Small intestine (tissue), 7 donors: ENCODE results near the gene FOXP3. TPM values are rescaled to one million over a fixed set of nuclear protein-coding genes. Genes with fewer than 3 reads are reported as not detected.

Experiments used
- DNase-seq, 2 donors: peaks; one replicate each; pipeline versions ENCODE4 v3.0.0 to v3.0.0-alpha.2; 2013
- FAIRE-seq: peaks from 2 replicates; lab custom pipeline; 2012; peaks lifted over from hg19 to GRCh38; lab: Jason Lieb, UNC
- H3K27ac ChIP-seq, 3 donors: one replicate each; pipeline ENCODE4 v1.5.1; 2013; ENCODE audit warnings: low read length in 2 of 3, mild to moderate bottlenecking in 2 of 3, control low read depth in 1 of 3, inconsistent platforms in 1 of 3, low read depth in 1 of 3, moderate library complexity in 1 of 3
- H3K27me3 ChIP-seq, 3 donors: one replicate each; pipeline ENCODE4 v1.6.1; 2013; ENCODE audit warnings: low read length in 3 of 3, inconsistent platforms in 1 of 3; ENCODE audit not compliant: control insufficient read depth in 3 of 3, insufficient read depth in 3 of 3
- H3K36me3 ChIP-seq, 3 donors: one replicate each; pipeline ENCODE4 v1.6.1; 2013; ENCODE audit warnings: low read length in 3 of 3, inconsistent platforms in 1 of 3, low read depth in 1 of 3, mild to moderate bottlenecking in 1 of 3, moderate library complexity in 1 of 3; ENCODE audit not compliant: control insufficient read depth in 3 of 3, insufficient read depth in 2 of 3
- H3K4me1 ChIP-seq, 3 donors: one replicate each; pipeline ENCODE4 v1.6.1; 2013; ENCODE audit warnings: low read length in 2 of 3, inconsistent platforms in 1 of 3, low read depth in 1 of 3, mild to moderate bottlenecking in 1 of 3, moderate library complexity in 1 of 3; ENCODE audit not compliant: control insufficient read depth in 3 of 3, insufficient read depth in 2 of 3
- H3K4me3 ChIP-seq, 3 donors: one replicate each; pipeline ENCODE4 v1.5.1; 2013; ENCODE audit warnings: low read length in 3 of 3, control low read depth in 1 of 3, inconsistent platforms in 1 of 3, low read depth in 1 of 3, mild to moderate bottlenecking in 1 of 3, moderate library complexity in 1 of 3
- H3K9me3 ChIP-seq, 2 donors: one replicate each; pipeline ENCODE4 v1.6.1; 2013; ENCODE audit warnings: low read depth in 1 of 2, low read length in 1 of 2; ENCODE audit not compliant: control insufficient read depth in 2 of 2, insufficient read depth in 1 of 2
- WGBS, 3 donors: extraction: QIAGEN DNeasy Blood & Tissue Kit; methylation state at CpG; one replicate each; pipeline ENCODE4 v1.1.7; 2013; 5-methylcytosine and 5-hydroxymethylcytosine counted together
- polyA plus RNA-seq, 4 donors: library from polyadenylated mRNA; stranded (reverse) in 3 of 4; unstranded in 1 of 4; fragments of 200-250 nt in 3 of 4; fragments of 120-200 nt in 1 of 4; gene quantifications; one replicate each; pipeline versions ENCODE4 v1.2.1 to v1.2.3, GENCODE V29; 2013
- donor health status: healthy with polysubstance abuse.
- donor health status: control.
- donor health status: control.
- donor health status: Bipolar disorder and iron deficiency.
- donor health status: healthy.

FOXP3 gene
- polyA plus RNA-seq, 4 donors, result 0.31 to 0.47 TPM; not detected in 2

DNA sequence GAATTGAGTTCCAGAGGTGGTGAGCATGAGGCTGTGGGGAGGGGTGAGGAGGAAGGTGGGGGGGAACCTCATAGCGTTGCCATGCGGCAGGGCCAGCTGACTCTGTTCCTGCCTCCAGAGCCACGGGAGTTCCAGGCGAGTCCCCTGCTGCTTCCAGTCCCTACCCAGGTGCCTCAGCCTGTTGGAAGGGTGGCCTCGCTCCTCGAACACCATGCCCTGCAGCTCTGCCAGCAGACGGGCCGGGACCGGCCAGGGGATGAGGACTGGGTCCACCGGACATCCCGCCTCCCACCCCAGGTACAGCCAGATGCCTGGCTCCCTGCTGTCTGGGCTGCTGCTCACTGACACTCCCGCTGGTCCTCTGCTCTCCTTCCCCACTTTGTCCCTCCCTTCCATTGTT lies 21.3 kb downstream of the FOXP3 start:
- H3K36me3 ChIP-seq, result peaks cover 0 to 38% (median 0%) of the 10 kb centered on the region in 3 donors
- no peak overlapping the region for H3K4me3 ChIP-seq

DNA sequence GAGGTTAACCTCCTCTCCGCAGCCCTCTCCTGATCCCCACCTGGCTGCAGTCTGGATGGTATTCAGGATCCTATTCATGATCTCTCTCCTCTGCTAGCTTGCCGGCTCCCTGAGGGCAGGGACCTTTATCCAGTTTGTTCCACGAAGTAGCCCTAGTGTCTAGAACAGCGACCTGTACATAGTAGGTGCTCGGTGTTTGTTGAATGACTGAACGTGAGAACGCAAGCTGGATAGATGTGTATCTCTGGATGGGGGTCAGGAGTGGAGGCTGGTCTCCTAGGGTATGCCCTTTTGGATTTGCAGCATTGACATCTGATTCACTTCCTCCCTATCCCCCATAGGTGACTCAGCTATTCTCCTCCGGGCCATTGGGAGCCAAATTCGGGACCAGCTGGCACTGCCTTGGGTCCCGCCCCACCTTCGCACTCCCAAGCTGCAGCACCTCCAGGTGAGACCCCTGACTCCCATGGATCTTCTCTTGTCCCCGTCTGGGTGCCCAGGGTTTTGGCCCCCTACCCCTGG lies 21.9 kb downstream of the FOXP3 start:
- no peak overlapping the region for H3K27ac ChIP-seq
- no peaks in the 10 kb centered on the region for H3K4me1 ChIP-seq
- DNase-seq, result no peak
- 89 to 92% (median 92%) methylated on average over 12 of the region's 12 CpGs for WGBS, 3 donors
- H3K9me3 ChIP-seq, result no peaks in the 10 kb centered on the region
- FAIRE-seq, result no peak
- H3K36me3 ChIP-seq, result peaks cover 0 to 34% (median 0%) of the 10 kb centered on the region in 3 donors
- no peak overlapping the region for H3K4me3 ChIP-seq
- no peaks in the 10 kb centered on the region for H3K27me3 ChIP-seq

More for the DNA sequence above, 21.3 kb downstream of the FOXP3 start:
- Histone ChIP-seq H3K27ac (no peak overlapping the region), H3K9me3 (no peaks in the 10 kb centered on the region), H3K4me1 (no peaks in the 10 kb centered on the region), H3K27me3 (no peaks in the 10 kb centered on the region)
- WGBS, 3 donors, result 86 to 89% (median 88%) methylated on average over 8 to 12 of the region's 12 CpGs
- no peak for DNase-seq
- no peak for FAIRE-seq

DNA sequence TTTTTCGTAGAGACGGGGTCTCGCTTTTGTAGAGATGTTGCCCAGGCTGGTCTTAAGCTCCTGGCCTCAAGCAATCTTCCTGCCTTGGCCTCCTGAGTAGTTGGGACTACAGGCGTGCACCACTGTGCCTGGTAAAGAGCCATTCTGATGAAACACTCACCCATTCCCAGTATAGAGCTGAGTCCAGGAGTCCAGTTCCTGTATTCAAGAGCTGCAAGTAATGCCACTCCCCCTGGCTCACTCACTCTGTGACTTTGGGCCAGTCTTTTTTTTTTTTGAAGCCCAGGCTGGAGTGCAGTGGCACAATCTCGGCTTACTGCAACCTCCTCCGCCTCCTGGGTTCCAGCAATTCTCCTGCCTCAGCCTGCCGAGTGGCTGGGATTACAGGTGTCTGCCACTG lies 25.8 kb downstream of the FOXP3 start:
- Histone ChIP-seq H3K9me3 (no peaks in the 10 kb centered on the region), H3K27me3 (peaks cover 0 to 4% (median 0%) of the 10 kb centered on the region in 3 donors), H3K4me3 (no peak overlapping the region), H3K4me1 (no peaks in the 10 kb centered on the region), H3K36me3 (peaks cover 0 to 20% (median 0%) of the 10 kb centered on the region in 3 donors), H3K27ac (no peak overlapping the region)
- WGBS, 3 donors, result 76 to 81% (median 78%) methylated on average over 5 to 7 of the region's 7 CpGs
- no peak for FAIRE-seq
- no peak for DNase-seq

DNA sequence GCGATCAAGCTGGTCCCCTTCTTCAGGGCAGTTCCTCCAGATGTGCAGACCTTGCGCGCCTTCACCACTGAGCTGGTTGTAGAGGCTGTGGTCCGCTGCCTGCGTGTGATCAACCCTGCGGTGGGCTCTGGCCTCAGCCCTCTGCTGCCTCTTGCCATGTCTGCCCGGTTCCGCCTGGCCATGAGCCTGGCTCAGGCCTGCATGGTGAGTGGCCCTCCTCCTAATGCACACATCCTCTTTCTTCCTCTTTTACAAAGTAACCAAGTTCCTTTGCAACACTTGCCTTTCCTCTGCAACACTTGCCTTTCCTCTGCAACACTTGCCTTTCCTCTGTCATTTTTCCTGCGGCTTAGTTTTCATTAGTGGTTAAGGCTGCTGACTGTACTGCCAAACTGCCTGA lies 27.4 kb downstream of the FOXP3 start:
- peak overlapping the region in 1 of 3 donors; percentile 24 for H3K27ac ChIP-seq
- 66 to 87% (median 84%) methylated on average over 9 of the region's 9 CpGs for WGBS, 3 donors

GRCh38 chrX:49233887-49234555 lies 30.5 kb downstream of the FOXP3 start:
- DNase-seq (no peak), FAIRE-seq (no peak)
- Histone ChIP-seq H3K9me3 (no peaks in the 10 kb centered on the region), H3K36me3 (no peaks in the 10 kb centered on the region), H3K27me3 (peaks cover 0 to 4% (median 0%) of the 10 kb centered on the region in 3 donors), H3K4me1 (no peaks in the 10 kb centered on the region), H3K4me3 (no peak overlapping the region), H3K27ac (no peak overlapping the region)
- 41 to 68% (median 50%) methylated on average over 41 to 56 of the region's 56 CpGs for WGBS, 3 donors

More for the DNA sequence above, 27.4 kb downstream of the FOXP3 start:
- H3K36me3 ChIP-seq, result peaks cover 0 to 7% (median 0%) of the 10 kb centered on the region in 3 donors
- H3K27me3 ChIP-seq, result peaks cover 0 to 4% (median 0%) of the 10 kb centered on the region in 3 donors
- DNase-seq, result no peak
- FAIRE-seq, result no peak
- H3K4me3 ChIP-seq, result no peak overlapping the region
- no peaks in the 10 kb centered on the region for H3K9me3 ChIP-seq
- H3K4me1 ChIP-seq, result no peaks in the 10 kb centered on the region

GRCh38 chrX:49233176-49233575 lies 31.3 kb downstream of the FOXP3 start, which contains the start of gene CACNA1F:
Gene CACNA1F, minus strand, starts transcription at chrX:49233340. Its CDS starts 31 bp downstream, at chrX:49233309.
- Histone ChIP-seq H3K27me3 (peaks cover 0 to 4% (median 0%) of the 10 kb centered on the region in 3 donors), H3K9me3 (no peaks in the 10 kb centered on the region), H3K4me1 (no peaks in the 10 kb centered on the region), H3K27ac (no peak within 1 kb of the TSS), H3K4me3 (no peak within 1 kb of the TSS), H3K36me3 (no peaks in the 10 kb centered on the region)
- FAIRE-seq (no peak), DNase-seq (no peak)
- WGBS, 3 donors, result 74 to 85% (median 75%) methylated on average over 8 to 9 of the region's 9 CpGs

DNA sequence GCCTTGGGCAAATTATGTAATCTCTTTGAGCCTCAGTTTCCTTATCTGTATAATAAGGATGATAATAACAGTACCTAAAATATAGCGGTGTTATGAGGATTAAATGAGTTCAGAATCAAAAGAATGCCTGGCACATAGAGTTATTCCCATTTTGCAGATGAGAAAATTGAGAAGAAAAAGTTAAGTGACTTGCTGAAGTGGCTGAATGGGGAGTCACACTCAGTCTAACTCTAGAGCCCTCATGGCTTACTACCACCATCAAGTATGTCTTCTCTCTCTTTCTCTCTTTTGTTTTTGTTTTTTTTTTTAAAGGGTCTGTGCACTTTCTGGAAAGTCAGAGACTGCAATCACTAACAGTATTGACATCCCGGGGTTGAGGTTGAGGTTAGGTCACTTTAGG lies 32.0 kb downstream of the FOXP3 start:
- Histone ChIP-seq H3K27me3 (peaks cover 0 to 4% (median 0%) of the 10 kb centered on the region in 3 donors), H3K27ac (no peak overlapping the region), H3K9me3 (no peaks in the 10 kb centered on the region), H3K4me1 (no peaks in the 10 kb centered on the region), H3K4me3 (no peak overlapping the region), H3K36me3 (no peaks in the 10 kb centered on the region)
- no peak for DNase-seq
- WGBS, 3 donors, result 63 to 95% (median 76%) methylated on average over 2 of the region's 2 CpGs
- no peak for FAIRE-seq

- peak overlapping the region in 1 of 3 donors; percentile 62 for H3K27ac ChIP-seq
- WGBS, 3 donors, result 89 to 94% (median 94%) methylated on average over 8 to 10 of the region's 10 CpGs
- no peak for FAIRE-seq
- no peak for DNase-seq
- H3K27me3 ChIP-seq, result peaks cover 0 to 4% (median 0%) of the 10 kb centered on the region in 3 donors
- H3K36me3 ChIP-seq, result no peaks in the 10 kb centered on the region
- H3K4me1 ChIP-seq, result no peaks in the 10 kb centered on the region
- H3K4me3 ChIP-seq, result no peak overlapping the region
- no peaks in the 10 kb centered on the region for H3K9me3 ChIP-seq
These were observed 33.0 kb downstream of the FOXP3 start for GRCh38 chrX:49231333-49232000.
